GM12878 (cell line): ENCODE measurements around the gene PPL. TPM values are rescaled to one million over a fixed set of nuclear protein-coding genes. Genes with fewer than 3 reads are reported as not detected.

Source experiments
- ATAC-seq: fragments of 200-7000 bp; cut with Tn5 transposase; 3 replicates; pipeline ENCODE4 v1.9.1; 2020; ENCODE audit warnings: mild to moderate bottlenecking, moderate library complexity
- BruUV-seq: library from RNA; stranded (reverse); fragments of 400-500 nt; replicated peaks from 2 replicates; lab custom pipeline; 2021; lab: Mats Ljungman, UMichigan
- CTCF ChIA-PET: fragments of 300-600 bp; sonication (Branson Sonifier 250); formaldehyde crosslinking; extraction: SDS; loops from one replicate; lab custom pipeline; 2021; ENCODE audit warnings: inconsistent platforms; lab: Yijun Ruan, JAX
- POLR2A ChIA-PET: fragments of 350-600 bp; formaldehyde crosslinking; extraction: SDS; loops from one replicate; lab custom pipeline; 2021; ENCODE audit warnings: inconsistent platforms; lab: Charles Lee
- RAD21 ChIA-PET: fragments of 300-600 bp; sonication (Branson Sonifier 250); formaldehyde crosslinking; loops from one replicate; lab custom pipeline; 2023; ENCODE audit warnings: antibody characterized with exemption; ENCODE audit not compliant: unreplicated experiment; lab: Charles Lee
- SMC1A ChIA-PET: fragments of 300-600 bp; sonication (Branson Sonifier 250); formaldehyde crosslinking; loops from one replicate; lab custom pipeline; 2023; ENCODE audit not compliant: unreplicated experiment, uncharacterized antibody; lab: Charles Lee
- DNase-seq: peaks from one replicate; pipeline ENCODE4 v3.0.0-alpha.2; 2011; ENCODE audit warnings: low read depth, low spot score
- FAIRE-seq: peaks from 3 replicates; lab custom pipeline; 2011; peaks lifted over from hg19 to GRCh38; lab: Jason Lieb, UNC
- H2AFZ ChIP-seq: 2 replicates; pipeline ENCODE4 v1.6.0; 2011; ENCODE audit warnings: low read depth, low read length, control low read depth; ENCODE audit not compliant: control insufficient read depth
- H3K27ac ChIP-seq: 2 replicates; pipeline ENCODE4 v1.5.1; 2011; ENCODE audit warnings: control low read depth; ENCODE audit not compliant: control insufficient read depth, insufficient read depth
- H3K27me3 ChIP-seq, 2 experiments: replicated peaks in 1 of 2; 2 replicates each; pipeline versions ENCODE4 v1.6.0 to v1.6.1; 2011; ENCODE audit warnings: low read length in 1 of 2; ENCODE audit not compliant: control insufficient read depth in 2 of 2, insufficient read depth in 2 of 2
- H3K36me3 ChIP-seq, 2 experiments: 2 replicates each; pipeline ENCODE4 v1.5.1; 2011; ENCODE audit warnings: low read length in 1 of 2; ENCODE audit not compliant: control insufficient read depth in 2 of 2, insufficient read depth in 2 of 2
- H3K4me1 ChIP-seq: 2 replicates; pipeline ENCODE4 v1.6.1; 2011; ENCODE audit warnings: mild to moderate bottlenecking, low read length, moderate library complexity, mixed read lengths; ENCODE audit not compliant: control insufficient read depth, insufficient read depth
- H3K4me2 ChIP-seq: 2 replicates; pipeline ENCODE4 v1.6.0; 2011; ENCODE audit warnings: control low read depth; ENCODE audit not compliant: control insufficient read depth, insufficient read depth
- H3K4me3 ChIP-seq: fragments of 200-600 bp; sonication (generic); 2 replicates; pipeline ENCODE4 v1.5.1; 2016
- H3K79me2 ChIP-seq: 2 replicates; pipeline ENCODE4 v1.6.0; 2011; ENCODE audit warnings: low read length; ENCODE audit not compliant: control insufficient read depth, insufficient read depth
- H3K9ac ChIP-seq: 2 replicates; pipeline ENCODE4 v1.8.0; 2011; ENCODE audit warnings: low read length, control low read depth, mixed read lengths; ENCODE audit not compliant: control insufficient read depth, insufficient read depth
- H3K9me3 ChIP-seq: replicated peaks from 3 replicates; pipeline ENCODE4 v1.5.1; 2011; ENCODE audit warnings: mild to moderate bottlenecking, low read length; ENCODE audit not compliant: control insufficient read depth, insufficient read depth
- H4K20me1 ChIP-seq: 2 replicates; pipeline ENCODE4 v1.6.0; 2011; ENCODE audit not compliant: control insufficient read depth, insufficient read depth
- CREM ChIP-seq: IDR thresholded peaks from 2 replicates; pipeline ENCODE4 v1.6.1; 2014; ENCODE audit warnings: antibody characterized with exemption, low read depth
- HDAC6 ChIP-seq: fragments of 200-600 bp; sonication (generic); IDR thresholded peaks from one replicate; pipeline ENCODE4 v1.8.0; 2017; ENCODE audit warnings: antibody characterized with exemption; ENCODE audit not compliant: unreplicated experiment
- NFYB ChIP-seq: IDR thresholded peaks from 2 replicates; pipeline ENCODE4 v1.6.1; 2011; ENCODE audit warnings: low read depth, mild to moderate bottlenecking, low read length, improper control_type of control experiment, moderate library complexity; ENCODE audit not compliant: insufficient read depth
- POLR2A ChIP-seq: IDR thresholded peaks from 2 replicates; pipeline ENCODE4 v1.6.1; 2011; ENCODE audit warnings: low read depth, mild to moderate bottlenecking, low read length
- WGBS: methylation state at CpG from one replicate; pipeline ENCODE4 v1.1.6; 2016; ENCODE audit warnings: low lambda C conversion rate; ENCODE audit not compliant: insufficient replicate concordance, insufficient coverage; ENCODE audit errors: missing lambda C conversion rate; 5-methylcytosine and 5-hydroxymethylcytosine counted together
- in situ Hi-C: fragments of 300-500 bp; cut with MboI; formaldehyde crosslinking; loops from 9 replicates; pipeline ENCODE4 v1.14.3; 2018; ENCODE audit warnings: mixed read lengths
- intact Hi-C: fragments of 100-400 bp; cut with micrococcal nuclease; formaldehyde crosslinking; loops from one replicate; pipeline ENCODE4 v1.14.2; 2022; ENCODE audit not compliant: unreplicated experiment
- polyA plus RNA-seq, 11 experiments: library from polyadenylated mRNA; depleted of rRNA in 4 of 11; unstranded in 6 of 11; stranded (reverse) in 5 of 11; fragments of >200 nt; fragmentation: Nextera tagmentation in 4 of 11; fragmentation: Illumina TruSeq in 1 of 11; extraction: Ambion mirVana in 4 of 11; extraction: Trizol in 1 of 11; gene quantifications; 1 replicate in 1 of 11; 2 replicates in 10 of 11; pipeline versions ENCODE4 v1.2.1 to v1.2.3, GENCODE V29; 2011 to 2016; ENCODE audit warnings: inconsistent platforms in 2 of 11, missing spikeins in 2 of 11, low read depth in 1 of 11
- total RNA-seq, 4 experiments: library from RNA; depleted of rRNA in 3 of 4; stranded (reverse); fragments of >200 nt in 3 of 4; fragmentation: Illumina TruSeq in 1 of 4; extraction: Trizol in 1 of 4; gene quantifications; 2 replicates each; pipeline versions ENCODE4 v1.2.1 to v1.2.3, GENCODE V29; 2013 to 2021
- TF ChIP-seq, protein P1 (sequence below): IDR thresholded peaks from 2 replicates; pipeline ENCODE4 v1.6.1; 2011; ENCODE audit warnings: borderline replicate concordance, low read depth, mild to moderate bottlenecking, moderate library complexity, mixed read lengths, low read length; ENCODE audit not compliant: insufficient read depth; ENCODE audit errors: extremely low read length

PPL gene
- total and polyA plus RNA-seq, 10 of the 15 experiments (the other 5 are each of a cell fraction or from before 2014, with no cell fraction given): 0.03 to 0.47 (median 0.05) TPM; not detected in 2

DNA sequence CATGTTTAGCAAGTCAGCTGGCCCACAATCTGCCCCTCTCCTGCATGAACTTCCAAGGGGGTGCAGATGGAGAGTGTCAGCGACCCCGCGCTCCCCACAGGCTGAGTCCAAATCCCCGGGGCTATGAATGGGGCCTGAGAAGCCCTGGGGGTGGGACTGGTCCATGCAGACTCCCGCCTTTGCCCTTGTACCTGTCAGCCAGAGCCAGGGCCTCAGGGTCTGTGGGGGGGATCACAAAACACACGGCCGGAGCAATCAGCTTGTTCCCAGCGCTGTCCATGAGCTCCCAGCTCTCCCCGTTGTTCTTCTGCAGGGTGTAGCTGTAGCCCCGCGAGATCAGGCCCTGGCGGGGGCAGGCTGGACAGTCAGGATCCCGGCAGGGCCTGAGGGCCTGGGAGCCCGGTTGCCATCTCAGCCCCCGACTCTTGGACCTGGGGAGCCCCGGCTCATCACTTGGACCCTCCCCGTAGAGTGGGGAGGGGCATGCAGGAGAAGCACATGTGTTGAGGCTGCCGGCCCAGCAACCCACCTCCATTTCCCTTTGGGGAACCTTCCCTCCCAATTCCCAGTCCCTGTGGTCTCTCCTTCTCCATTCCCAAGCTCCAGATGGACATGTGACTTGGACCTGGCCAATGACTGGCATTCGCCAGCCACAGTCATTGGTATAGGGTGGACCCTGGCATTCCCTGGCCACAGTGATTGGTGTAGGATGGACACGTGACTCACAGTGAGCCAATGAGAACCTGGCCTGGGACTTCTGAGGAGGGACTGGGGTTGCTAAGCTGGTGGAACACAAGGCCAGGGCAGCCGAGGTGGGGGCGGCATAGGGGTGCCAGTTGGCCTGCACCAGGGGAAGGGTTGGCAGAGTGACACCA, 42.4 kb downstream of the PPL start:
- Histone ChIP-seq H4K20me1 (no peaks in the 10 kb centered on the region), H3K9me3 (no peaks in the 10 kb centered on the region; the same call in 2 of the 3 replicates), H3K4me1 (no peaks in the 10 kb centered on the region), H3K79me2 (no peaks in the 10 kb centered on the region), H3K27ac (no peak overlapping the region), H3K4me2 (no peak overlapping the region), H3K4me3 (no peak overlapping the region), H3K36me3 (no peaks in the 10 kb centered on the region), H3K9ac (no peak overlapping the region), H2AFZ (no peak overlapping the region), H3K27me3 (no peaks in the 10 kb centered on the region)
- no peak for DNase-seq
- CTCF ChIA-PET: no interaction called here
- WGBS: 75% methylated on average over 22 of the region's 22 CpGs
- peak; percentile 52 for ATAC-seq
- in situ Hi-C loops: no loop called here
- FAIRE-seq: no peak
- no TSS peak for BruUV-seq
- SMC1A ChIA-PET: interaction anchor here (0.6 kb wide), 1 partner anchor 1751 kb away, joined by 3 read pairs; no protein-coding TSS in a partner anchor
- RAD21 ChIA-PET: no interaction called here
- TF ChIP-seq NFYB (peak; percentile 80), POLR2A (no peak), HDAC6 (no peak), CREM (no peak)
- TF ChIP-seq, protein P1, sequence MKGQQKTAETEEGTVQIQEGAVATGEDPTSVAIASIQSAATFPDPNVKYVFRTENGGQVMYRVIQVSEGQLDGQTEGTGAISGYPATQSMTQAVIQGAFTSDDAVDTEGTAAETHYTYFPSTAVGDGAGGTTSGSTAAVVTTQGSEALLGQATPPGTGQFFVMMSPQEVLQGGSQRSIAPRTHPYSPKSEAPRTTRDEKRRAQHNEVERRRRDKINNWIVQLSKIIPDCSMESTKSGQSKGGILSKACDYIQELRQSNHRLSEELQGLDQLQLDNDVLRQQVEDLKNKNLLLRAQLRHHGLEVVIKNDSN: peak; percentile 67
- intact Hi-C loops: no loop called here
- POLR2A ChIA-PET: interaction anchor here (0.6 kb wide), 1 partner anchor 19 kb away, joined by 3 read pairs; no protein-coding TSS in a partner anchor
